K562 (cell line): ENCODE data around the gene POLR2J. TPM values are rescaled to one million over a fixed set of nuclear protein-coding genes. Genes with fewer than 3 reads are reported as not detected.

Experiments used
- CEBPB ChIP-seq: fragments of 450-650 bp; IDR thresholded peaks from 2 replicates; pipeline ENCODE4 v1.6.1; 2016; ENCODE audit warnings: missing genetic modification characterization, missing compliant biosample characterization
- GATA2 ChIP-seq: sonication (generic); formaldehyde crosslinking; IDR thresholded peaks from 2 replicates; pipeline ENCODE4 v1.4.0; 2020; ENCODE audit warnings: mild to moderate bottlenecking, missing genetic modification reagents
- SRSF1 ChIP-seq: fragments of 200-400 bp; formaldehyde crosslinking; IDR thresholded peaks from 2 replicates; pipeline ENCODE4 v1.6.1; 2017; ENCODE audit warnings: mild to moderate bottlenecking, low read depth, low read length, moderate library complexity
- ZNF507 ChIP-seq: conservative IDR thresholded peaks from 2 replicates; pipeline ENCODE4 v1.6.1; 2017; ENCODE audit warnings: missing genetic modification characterization, missing compliant biosample characterization
- polyA plus RNA-seq, 8 experiments: library from polyadenylated mRNA; depleted of rRNA in 4 of 8; stranded (reverse) in 5 of 8; unstranded in 3 of 8; fragments of >200 nt; fragmentation: Nextera tagmentation in 2 of 8; fragmentation: Illumina TruSeq in 1 of 8; extraction: Ambion mirVana in 2 of 8; extraction: Trizol in 1 of 8; gene quantifications; 2 replicates each; pipeline versions ENCODE4 v1.2.1 to v1.2.3, GENCODE V29; 2011 to 2014; ENCODE audit warnings: inconsistent platforms in 1 of 8, missing spikeins in 1 of 8
- total RNA-seq, 7 experiments: library from RNA; depleted of rRNA in 6 of 7; stranded (reverse); fragments of >200 nt in 6 of 7; fragmentation: Illumina TruSeq in 2 of 7; extraction: Trizol in 2 of 7; gene quantifications; 2 replicates each; pipeline versions ENCODE4 v1.2.1 to v1.2.3, GENCODE V29; 2011 to 2021; ENCODE audit warnings: low replicate concordance in 1 of 7
- TF ChIP-seq, protein P1 (sequence below): fragments of 450-650 bp; IDR thresholded peaks from 2 replicates; pipeline ENCODE4 v1.6.1; 2016; ENCODE audit warnings: mild to moderate bottlenecking, moderate library complexity
- TF ChIP-seq, protein P2 (sequence below): fragments of 200-800 bp; sonication (Bioruptor generic); IDR thresholded peaks from 2 replicates; pipeline ENCODE4 v1.6.1; 2016; ENCODE audit warnings: missing genetic modification characterization, missing compliant biosample characterization
- TF ChIP-seq, protein P3 (sequence below): IDR thresholded peaks from 2 replicates; pipeline ENCODE4 v1.6.1; 2011; ENCODE audit warnings: borderline replicate concordance, low read depth, mild to moderate bottlenecking, moderate library complexity, low read length; ENCODE audit not compliant: insufficient read depth, poor library complexity, severe bottlenecking

Gene POLR2J
- total and polyA plus RNA-seq, 9 of the 15 experiments (the other 6 are each of a cell fraction or from before 2014, with no cell fraction given), result 32.3 to 220 (median 113) TPM

DNA sequence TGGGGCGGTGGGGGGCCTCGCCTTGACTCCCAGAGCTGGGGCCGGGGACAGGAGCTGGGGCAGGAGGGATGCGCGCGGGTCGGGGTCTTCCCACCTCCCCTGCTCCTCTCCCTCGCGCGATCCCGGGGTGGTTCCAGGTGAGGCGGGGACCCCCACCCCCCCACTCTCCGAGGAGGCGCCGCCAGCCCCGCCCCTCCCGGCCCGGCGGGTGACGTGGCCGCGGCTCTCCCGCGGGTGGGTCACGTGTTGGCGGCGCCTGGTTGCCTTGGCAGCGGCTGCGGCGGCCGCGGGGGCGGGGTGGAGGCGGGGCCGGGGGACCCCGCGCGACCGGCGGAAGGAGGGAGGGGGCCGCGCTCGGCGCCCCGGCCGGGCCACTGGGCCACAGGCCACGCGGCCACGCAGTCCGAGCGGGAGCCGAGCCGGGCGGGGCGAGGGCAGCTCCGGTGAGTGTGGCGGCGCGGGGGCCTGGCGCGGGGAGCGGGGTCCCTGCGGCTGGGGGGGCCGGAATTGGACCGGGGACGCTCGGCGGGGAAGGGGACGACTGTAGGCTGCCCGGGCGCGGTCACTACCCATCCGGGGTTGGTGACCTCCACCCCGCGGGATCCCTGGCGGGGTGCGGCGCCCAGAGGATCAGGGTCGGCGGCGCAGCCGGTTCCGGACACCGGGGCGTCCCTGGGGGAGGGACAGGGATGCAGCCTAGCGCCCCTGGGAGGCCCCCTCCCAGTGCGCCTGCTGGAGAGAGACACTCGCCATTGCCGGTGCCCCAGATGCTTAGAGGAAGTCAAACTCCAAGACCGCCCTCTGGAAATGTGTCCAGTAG, 45.3 kb downstream of the POLR2J start, which contains the start of gene ORAI2 (continued):
- TF ChIP-seq, protein P1, sequence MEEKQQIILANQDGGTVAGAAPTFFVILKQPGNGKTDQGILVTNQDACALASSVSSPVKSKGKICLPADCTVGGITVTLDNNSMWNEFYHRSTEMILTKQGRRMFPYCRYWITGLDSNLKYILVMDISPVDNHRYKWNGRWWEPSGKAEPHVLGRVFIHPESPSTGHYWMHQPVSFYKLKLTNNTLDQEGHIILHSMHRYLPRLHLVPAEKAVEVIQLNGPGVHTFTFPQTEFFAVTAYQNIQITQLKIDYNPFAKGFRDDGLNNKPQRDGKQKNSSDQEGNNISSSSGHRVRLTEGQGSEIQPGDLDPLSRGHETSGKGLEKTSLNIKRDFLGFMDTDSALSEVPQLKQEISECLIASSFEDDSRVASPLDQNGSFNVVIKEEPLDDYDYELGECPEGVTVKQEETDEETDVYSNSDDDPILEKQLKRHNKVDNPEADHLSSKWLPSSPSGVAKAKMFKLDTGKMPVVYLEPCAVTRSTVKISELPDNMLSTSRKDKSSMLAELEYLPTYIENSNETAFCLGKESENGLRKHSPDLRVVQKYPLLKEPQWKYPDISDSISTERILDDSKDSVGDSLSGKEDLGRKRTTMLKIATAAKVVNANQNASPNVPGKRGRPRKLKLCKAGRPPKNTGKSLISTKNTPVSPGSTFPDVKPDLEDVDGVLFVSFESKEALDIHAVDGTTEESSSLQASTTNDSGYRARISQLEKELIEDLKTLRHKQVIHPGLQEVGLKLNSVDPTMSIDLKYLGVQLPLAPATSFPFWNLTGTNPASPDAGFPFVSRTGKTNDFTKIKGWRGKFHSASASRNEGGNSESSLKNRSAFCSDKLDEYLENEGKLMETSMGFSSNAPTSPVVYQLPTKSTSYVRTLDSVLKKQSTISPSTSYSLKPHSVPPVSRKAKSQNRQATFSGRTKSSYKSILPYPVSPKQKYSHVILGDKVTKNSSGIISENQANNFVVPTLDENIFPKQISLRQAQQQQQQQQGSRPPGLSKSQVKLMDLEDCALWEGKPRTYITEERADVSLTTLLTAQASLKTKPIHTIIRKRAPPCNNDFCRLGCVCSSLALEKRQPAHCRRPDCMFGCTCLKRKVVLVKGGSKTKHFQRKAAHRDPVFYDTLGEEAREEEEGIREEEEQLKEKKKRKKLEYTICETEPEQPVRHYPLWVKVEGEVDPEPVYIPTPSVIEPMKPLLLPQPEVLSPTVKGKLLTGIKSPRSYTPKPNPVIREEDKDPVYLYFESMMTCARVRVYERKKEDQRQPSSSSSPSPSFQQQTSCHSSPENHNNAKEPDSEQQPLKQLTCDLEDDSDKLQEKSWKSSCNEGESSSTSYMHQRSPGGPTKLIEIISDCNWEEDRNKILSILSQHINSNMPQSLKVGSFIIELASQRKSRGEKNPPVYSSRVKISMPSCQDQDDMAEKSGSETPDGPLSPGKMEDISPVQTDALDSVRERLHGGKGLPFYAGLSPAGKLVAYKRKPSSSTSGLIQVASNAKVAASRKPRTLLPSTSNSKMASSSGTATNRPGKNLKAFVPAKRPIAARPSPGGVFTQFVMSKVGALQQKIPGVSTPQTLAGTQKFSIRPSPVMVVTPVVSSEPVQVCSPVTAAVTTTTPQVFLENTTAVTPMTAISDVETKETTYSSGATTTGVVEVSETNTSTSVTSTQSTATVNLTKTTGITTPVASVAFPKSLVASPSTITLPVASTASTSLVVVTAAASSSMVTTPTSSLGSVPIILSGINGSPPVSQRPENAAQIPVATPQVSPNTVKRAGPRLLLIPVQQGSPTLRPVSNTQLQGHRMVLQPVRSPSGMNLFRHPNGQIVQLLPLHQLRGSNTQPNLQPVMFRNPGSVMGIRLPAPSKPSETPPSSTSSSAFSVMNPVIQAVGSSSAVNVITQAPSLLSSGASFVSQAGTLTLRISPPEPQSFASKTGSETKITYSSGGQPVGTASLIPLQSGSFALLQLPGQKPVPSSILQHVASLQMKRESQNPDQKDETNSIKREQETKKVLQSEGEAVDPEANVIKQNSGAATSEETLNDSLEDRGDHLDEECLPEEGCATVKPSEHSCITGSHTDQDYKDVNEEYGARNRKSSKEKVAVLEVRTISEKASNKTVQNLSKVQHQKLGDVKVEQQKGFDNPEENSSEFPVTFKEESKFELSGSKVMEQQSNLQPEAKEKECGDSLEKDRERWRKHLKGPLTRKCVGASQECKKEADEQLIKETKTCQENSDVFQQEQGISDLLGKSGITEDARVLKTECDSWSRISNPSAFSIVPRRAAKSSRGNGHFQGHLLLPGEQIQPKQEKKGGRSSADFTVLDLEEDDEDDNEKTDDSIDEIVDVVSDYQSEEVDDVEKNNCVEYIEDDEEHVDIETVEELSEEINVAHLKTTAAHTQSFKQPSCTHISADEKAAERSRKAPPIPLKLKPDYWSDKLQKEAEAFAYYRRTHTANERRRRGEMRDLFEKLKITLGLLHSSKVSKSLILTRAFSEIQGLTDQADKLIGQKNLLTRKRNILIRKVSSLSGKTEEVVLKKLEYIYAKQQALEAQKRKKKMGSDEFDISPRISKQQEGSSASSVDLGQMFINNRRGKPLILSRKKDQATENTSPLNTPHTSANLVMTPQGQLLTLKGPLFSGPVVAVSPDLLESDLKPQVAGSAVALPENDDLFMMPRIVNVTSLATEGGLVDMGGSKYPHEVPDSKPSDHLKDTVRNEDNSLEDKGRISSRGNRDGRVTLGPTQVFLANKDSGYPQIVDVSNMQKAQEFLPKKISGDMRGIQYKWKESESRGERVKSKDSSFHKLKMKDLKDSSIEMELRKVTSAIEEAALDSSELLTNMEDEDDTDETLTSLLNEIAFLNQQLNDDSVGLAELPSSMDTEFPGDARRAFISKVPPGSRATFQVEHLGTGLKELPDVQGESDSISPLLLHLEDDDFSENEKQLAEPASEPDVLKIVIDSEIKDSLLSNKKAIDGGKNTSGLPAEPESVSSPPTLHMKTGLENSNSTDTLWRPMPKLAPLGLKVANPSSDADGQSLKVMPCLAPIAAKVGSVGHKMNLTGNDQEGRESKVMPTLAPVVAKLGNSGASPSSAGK, result no peak
- TF ChIP-seq GATA2 (CRISPR knock-in tag), result no peak
- TF ChIP-seq CEBPB (tag), result no peak
- TF ChIP-seq, protein P2, sequence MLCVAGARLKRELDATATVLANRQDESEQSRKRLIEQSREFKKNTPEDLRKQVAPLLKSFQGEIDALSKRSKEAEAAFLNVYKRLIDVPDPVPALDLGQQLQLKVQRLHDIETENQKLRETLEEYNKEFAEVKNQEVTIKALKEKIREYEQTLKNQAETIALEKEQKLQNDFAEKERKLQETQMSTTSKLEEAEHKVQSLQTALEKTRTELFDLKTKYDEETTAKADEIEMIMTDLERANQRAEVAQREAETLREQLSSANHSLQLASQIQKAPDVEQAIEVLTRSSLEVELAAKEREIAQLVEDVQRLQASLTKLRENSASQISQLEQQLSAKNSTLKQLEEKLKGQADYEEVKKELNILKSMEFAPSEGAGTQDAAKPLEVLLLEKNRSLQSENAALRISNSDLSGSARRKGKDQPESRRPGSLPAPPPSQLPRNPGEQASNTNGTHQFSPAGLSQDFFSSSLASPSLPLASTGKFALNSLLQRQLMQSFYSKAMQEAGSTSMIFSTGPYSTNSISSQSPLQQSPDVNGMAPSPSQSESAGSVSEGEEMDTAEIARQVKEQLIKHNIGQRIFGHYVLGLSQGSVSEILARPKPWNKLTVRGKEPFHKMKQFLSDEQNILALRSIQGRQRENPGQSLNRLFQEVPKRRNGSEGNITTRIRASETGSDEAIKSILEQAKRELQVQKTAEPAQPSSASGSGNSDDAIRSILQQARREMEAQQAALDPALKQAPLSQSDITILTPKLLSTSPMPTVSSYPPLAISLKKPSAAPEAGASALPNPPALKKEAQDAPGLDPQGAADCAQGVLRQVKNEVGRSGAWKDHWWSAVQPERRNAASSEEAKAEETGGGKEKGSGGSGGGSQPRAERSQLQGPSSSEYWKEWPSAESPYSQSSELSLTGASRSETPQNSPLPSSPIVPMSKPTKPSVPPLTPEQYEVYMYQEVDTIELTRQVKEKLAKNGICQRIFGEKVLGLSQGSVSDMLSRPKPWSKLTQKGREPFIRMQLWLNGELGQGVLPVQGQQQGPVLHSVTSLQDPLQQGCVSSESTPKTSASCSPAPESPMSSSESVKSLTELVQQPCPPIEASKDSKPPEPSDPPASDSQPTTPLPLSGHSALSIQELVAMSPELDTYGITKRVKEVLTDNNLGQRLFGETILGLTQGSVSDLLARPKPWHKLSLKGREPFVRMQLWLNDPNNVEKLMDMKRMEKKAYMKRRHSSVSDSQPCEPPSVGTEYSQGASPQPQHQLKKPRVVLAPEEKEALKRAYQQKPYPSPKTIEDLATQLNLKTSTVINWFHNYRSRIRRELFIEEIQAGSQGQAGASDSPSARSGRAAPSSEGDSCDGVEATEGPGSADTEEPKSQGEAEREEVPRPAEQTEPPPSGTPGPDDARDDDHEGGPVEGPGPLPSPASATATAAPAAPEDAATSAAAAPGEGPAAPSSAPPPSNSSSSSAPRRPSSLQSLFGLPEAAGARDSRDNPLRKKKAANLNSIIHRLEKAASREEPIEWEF, result no peak
- TF ChIP-seq, protein P3, sequence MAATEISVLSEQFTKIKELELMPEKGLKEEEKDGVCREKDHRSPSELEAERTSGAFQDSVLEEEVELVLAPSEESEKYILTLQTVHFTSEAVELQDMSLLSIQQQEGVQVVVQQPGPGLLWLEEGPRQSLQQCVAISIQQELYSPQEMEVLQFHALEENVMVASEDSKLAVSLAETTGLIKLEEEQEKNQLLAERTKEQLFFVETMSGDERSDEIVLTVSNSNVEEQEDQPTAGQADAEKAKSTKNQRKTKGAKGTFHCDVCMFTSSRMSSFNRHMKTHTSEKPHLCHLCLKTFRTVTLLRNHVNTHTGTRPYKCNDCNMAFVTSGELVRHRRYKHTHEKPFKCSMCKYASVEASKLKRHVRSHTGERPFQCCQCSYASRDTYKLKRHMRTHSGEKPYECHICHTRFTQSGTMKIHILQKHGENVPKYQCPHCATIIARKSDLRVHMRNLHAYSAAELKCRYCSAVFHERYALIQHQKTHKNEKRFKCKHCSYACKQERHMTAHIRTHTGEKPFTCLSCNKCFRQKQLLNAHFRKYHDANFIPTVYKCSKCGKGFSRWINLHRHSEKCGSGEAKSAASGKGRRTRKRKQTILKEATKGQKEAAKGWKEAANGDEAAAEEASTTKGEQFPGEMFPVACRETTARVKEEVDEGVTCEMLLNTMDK, result no peak
- no peak for TF ChIP-seq SRSF1
- TF ChIP-seq ZNF507, result no peak
